HepG2 (cell line): ENCODE measurements around the gene SCFD2. TPM values are rescaled to one million over a fixed set of nuclear protein-coding genes. Genes with fewer than 3 reads are reported as not detected.

ENCODE experiments used
- ATAC-seq: fragments of 200-7000 bp; cut with Tn5 transposase; 3 replicates; pipeline ENCODE4 v1.9.1; 2020; ENCODE audit warnings: mild to moderate bottlenecking, moderate library complexity
- BruUV-seq: library from RNA; stranded (reverse); fragments of 400-500 nt; replicated peaks from 2 replicates; lab custom pipeline; 2021; lab: Mats Ljungman, UMichigan
- CTCF ChIA-PET: fragments of 300-600 bp; formaldehyde crosslinking; extraction: SDS; loops from one replicate; lab custom pipeline; 2021; ENCODE audit warnings: low total read pairs, inconsistent platforms, low intra/inter-chr PET ratio; lab: Yijun Ruan, JAX
- POLR2A ChIA-PET: fragments of 350-600 bp; sonication (Branson Sonifier 250); formaldehyde crosslinking; loops from one replicate; lab custom pipeline; 2020; ENCODE audit warnings: antibody characterized with exemption, inconsistent platforms; lab: Yijun Ruan, JAX
- DNase-seq: peaks from one replicate; pipeline ENCODE4 v3.0.0-alpha.2; 2015; ENCODE audit warnings: low spot score
- FAIRE-seq: peaks from 3 replicates; lab custom pipeline; 2011; peaks lifted over from hg19 to GRCh38; lab: Jason Lieb, UNC
- H2AFZ ChIP-seq: one replicate; pipeline ENCODE4 v1.6.1; 2011; ENCODE audit warnings: low read length, inconsistent platforms
- H3K27ac ChIP-seq: fragments of 300-600 bp; 3 replicates; pipeline ENCODE4 v1.8.0; 2011; ENCODE audit warnings: mixed run types, mild to moderate bottlenecking, mixed read lengths, low read length, inconsistent platforms; ENCODE audit not compliant: insufficient read depth; ENCODE audit errors: extremely low read length
- H3K27me3 ChIP-seq, 2 experiments: fragments of 200-600 bp in 1 of 2; 2 replicates in 1 of 2; 3 replicates in 1 of 2; pipeline versions ENCODE4 v1.6.0 to v1.8.0; 2011; ENCODE audit warnings: low read length in 2 of 2, mild to moderate bottlenecking in 2 of 2, moderate library complexity in 2 of 2, inconsistent platforms in 1 of 2; ENCODE audit not compliant: insufficient read depth in 2 of 2, control insufficient read depth in 1 of 2
- H3K36me3 ChIP-seq, 2 experiments: fragments of 200-600 bp in 1 of 2; replicated peaks in 1 of 2; 2 replicates in 1 of 2; 3 replicates in 1 of 2; pipeline versions ENCODE4 v1.5.1 to v1.8.0; 2011; ENCODE audit warnings: low read length in 2 of 2, inconsistent platforms in 1 of 2; ENCODE audit not compliant: insufficient read depth in 2 of 2, control insufficient read depth in 1 of 2
- H3K4me1 ChIP-seq: 2 replicates; pipeline ENCODE4 v1.5.1; 2012; ENCODE audit warnings: low read length, inconsistent platforms; ENCODE audit not compliant: insufficient read depth
- H3K4me2 ChIP-seq: 2 replicates; pipeline ENCODE4 v1.6.0; 2011; ENCODE audit warnings: low read depth, low read length, inconsistent platforms
- H3K4me3 ChIP-seq, 3 experiments: fragments of 200-600 bp in 1 of 3; sonication (generic), shearing (Covaris generic) in 1 of 3; replicated peaks in 1 of 3; 2 replicates each; pipeline ENCODE4 v1.5.1; 2011 to 2016; ENCODE audit warnings: low read length in 3 of 3, inconsistent platforms in 2 of 3, low read depth in 2 of 3, mild to moderate bottlenecking in 2 of 3, control low read depth in 1 of 3, mixed read lengths in 1 of 3; ENCODE audit not compliant: insufficient read depth in 1 of 3
- H3K79me2 ChIP-seq: one replicate; pipeline ENCODE4 v1.6.1; 2011; ENCODE audit warnings: low read length, inconsistent platforms; ENCODE audit not compliant: insufficient read depth
- H3K9ac ChIP-seq: 2 replicates; pipeline ENCODE4 v1.6.0; 2011; ENCODE audit warnings: mild to moderate bottlenecking, low read depth, low read length, inconsistent platforms; ENCODE audit not compliant: insufficient read depth
- H3K9me3 ChIP-seq: 2 replicates; pipeline ENCODE4 v1.5.1; 2012; ENCODE audit warnings: mild to moderate bottlenecking, low read length
- H4K20me1 ChIP-seq: 2 replicates; pipeline ENCODE4 v1.6.0; 2011; ENCODE audit warnings: inconsistent platforms, mild to moderate bottlenecking, low read length, moderate library complexity; ENCODE audit not compliant: insufficient read depth
- EZH2 ChIP-seq: conservative IDR thresholded peaks from 2 replicates; pipeline ENCODE4 v1.6.1; 2012; ENCODE audit warnings: mild to moderate bottlenecking, low read depth, low read length, moderate library complexity
- GABPA ChIP-seq, 2 experiments: IDR thresholded peaks; 2 replicates each; pipeline ENCODE4 v1.6.1; 2011 to 2016; ENCODE audit warnings: low read depth in 2 of 2, low read length in 1 of 2, missing biosample characterization in 1 of 2, missing genetic modification characterization in 1 of 2
- GABPB1 ChIP-seq: IDR thresholded peaks from 2 replicates; pipeline ENCODE4 v1.6.1; 2016; ENCODE audit warnings: mild to moderate bottlenecking, missing genetic modification reagents, moderate library complexity, missing compliant biosample characterization
- MAX ChIP-seq: IDR thresholded peaks from 2 replicates; pipeline ENCODE4 v1.6.1; 2012; ENCODE audit warnings: inconsistent platforms
- SALL2 ChIP-seq: sonication (generic); formaldehyde crosslinking; IDR thresholded peaks from 2 replicates; pipeline ENCODE4 v1.8.1; 2023; ENCODE audit warnings: mild to moderate bottlenecking, missing genetic modification reagents, inconsistent platforms
- SP5 ChIP-seq: IDR thresholded peaks from 2 replicates; pipeline ENCODE4 v1.6.1; 2016; ENCODE audit warnings: low read depth, borderline replicate concordance
- ZBTB33 ChIP-seq: sonication (generic); formaldehyde crosslinking; IDR thresholded peaks from 2 replicates; pipeline ENCODE4 v1.4.0; 2020; ENCODE audit warnings: missing genetic modification reagents
- ZNF687 ChIP-seq: sonication (generic); formaldehyde crosslinking; IDR thresholded peaks from 2 replicates; pipeline ENCODE4 v1.5.1; 2020; ENCODE audit warnings: mild to moderate bottlenecking, missing genetic modification reagents, moderate library complexity
- ZNF768 ChIP-seq: sonication (generic); formaldehyde crosslinking; IDR thresholded peaks from 2 replicates; pipeline ENCODE4 v1.4.0; 2020; ENCODE audit warnings: missing genetic modification reagents
- ZNF770 ChIP-seq: sonication (generic); formaldehyde crosslinking; IDR thresholded peaks from 2 replicates; pipeline ENCODE4 v1.5.0; 2020; ENCODE audit warnings: mild to moderate bottlenecking, missing genetic modification reagents
- WGBS: methylation state at CpG from one replicate; pipeline ENCODE4 v1.1.6; 2017; ENCODE audit warnings: low lambda C conversion rate; 5-methylcytosine and 5-hydroxymethylcytosine counted together
- in situ Hi-C: cut with HindIII; loops from 2 replicates; pipeline ENCODE4 v1.10.0; 2017; ENCODE audit warnings: low pct_unique_long_range_greater_than_20kb; ENCODE audit not compliant: extremely low pct_ligation_motif_present
- intact Hi-C: fragments of 100-400 bp; cut with micrococcal nuclease; formaldehyde crosslinking; loops from one replicate; pipeline ENCODE4 v1.10.0; 2022; ENCODE audit not compliant: unreplicated experiment
- polyA plus RNA-seq, 8 experiments: library from polyadenylated mRNA; depleted of rRNA in 3 of 8; stranded (reverse) in 7 of 8; unstranded in 1 of 8; fragments of >200 nt; fragmentation: Illumina TruSeq in 4 of 8; extraction: Trizol in 4 of 8; gene quantifications; 2 replicates each; pipeline versions ENCODE4 v1.2.1 to v1.2.3, GENCODE V29; 2011 to 2016; ENCODE audit warnings: low read depth in 4 of 8, missing spikeins in 1 of 8, mixed read lengths in 1 of 8; ENCODE audit not compliant: insufficient read depth in 1 of 8
- total RNA-seq, 5 experiments: library from RNA; depleted of rRNA; stranded (reverse); fragments of >200 nt; fragmentation: Illumina TruSeq; extraction: Trizol; gene quantifications; 2 replicates each; pipeline ENCODE4 v1.2.3, GENCODE V29; 2016; ENCODE audit warnings: low read depth in 1 of 5
- TF ChIP-seq, protein P1 (sequence below): sonication (generic); formaldehyde crosslinking; IDR thresholded peaks from 2 replicates; pipeline ENCODE4 v1.5.1; 2020; ENCODE audit warnings: mild to moderate bottlenecking, missing genetic modification reagents, moderate library complexity

Gene SCFD2
- total and polyA plus RNA-seq, 2 of the 13 experiments (the other 11 are each of a cell fraction or from before 2014, with no cell fraction given), result 4.6 to 15.6 TPM

- Histone ChIP-seq H3K4me2 (peak within 1 kb of the TSS; percentile 74), H4K20me1 (no peaks in the 10 kb centered on the region), H3K27ac (no peak within 1 kb of the TSS), H3K9ac (0 out of 2 replicates have a peak within 1 kb of the TSS, but pooled peaks have one; percentile 15), H3K79me2 (no peaks in the 10 kb centered on the region), H3K4me3 (peak within 1 kb of the TSS; percentile 36 to 70 (median 63); a peak in 5 of 6 replicates), H3K36me3 (no peaks in the 10 kb centered on the region), H2AFZ (no peak within 1 kb of the TSS), H3K9me3 (no peaks in the 10 kb centered on the region), H3K27me3 (peaks cover 3 to 6% of the 10 kb centered on the region in 2 experiments; a peak in 2 of 5 replicates), H3K4me1 (0 out of 2 replicates have a peak, but pooled peaks cover 4% of the 10 kb centered on the region)
- DNase-seq (peak; percentile 20), FAIRE-seq (no peak), ATAC-seq (peak; percentile 98)
- CTCF ChIA-PET, result no interaction called here
- 89% methylated on average over 35 of the region's 94 CpGs for WGBS
- POLR2A ChIA-PET, result no interaction called here
- BruUV-seq, result no TSS peak
- in situ Hi-C loops (no loop called here), intact Hi-C loops (loop anchor here (2.0 kb wide), 1 partner anchor 67 kb away; no protein-coding TSS in a partner anchor)
- TF ChIP-seq, protein P1, sequence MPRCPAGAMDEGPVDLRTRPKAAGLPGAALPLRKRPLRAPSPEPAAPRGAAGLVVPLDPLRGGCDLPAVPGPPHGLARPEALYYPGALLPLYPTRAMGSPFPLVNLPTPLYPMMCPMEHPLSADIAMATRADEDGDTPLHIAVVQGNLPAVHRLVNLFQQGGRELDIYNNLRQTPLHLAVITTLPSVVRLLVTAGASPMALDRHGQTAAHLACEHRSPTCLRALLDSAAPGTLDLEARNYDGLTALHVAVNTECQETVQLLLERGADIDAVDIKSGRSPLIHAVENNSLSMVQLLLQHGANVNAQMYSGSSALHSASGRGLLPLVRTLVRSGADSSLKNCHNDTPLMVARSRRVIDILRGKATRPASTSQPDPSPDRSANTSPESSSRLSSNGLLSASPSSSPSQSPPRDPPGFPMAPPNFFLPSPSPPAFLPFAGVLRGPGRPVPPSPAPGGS (CRISPR knock-in tag), result 0 out of 2 replicates have a peak, but pooled peaks have one; percentile 52
- TF ChIP-seq EZH2 (no peak), ZBTB33 (CRISPR knock-in tag) (no peak), ZNF770 (peak; percentile 42; the same call in 1 of the 2 replicates), ZNF687 (CRISPR knock-in tag) (peak; percentile 53; the same call in 1 of the 2 replicates), SALL2 (0 out of 2 replicates have a peak, but pooled peaks have one; percentile 35), GABPA (IDR thresholded peaks at IDR 0.05; ENCODE audit: low read depth, low read length) (0 out of 2 replicates have a peak, but pooled peaks have one; percentile 7), GABPA (CRISPR knock-in tag; IDR thresholded peaks at IDR 0.05; ENCODE audit: low read depth) (no peak), SP5 (CRISPR knock-in tag) (0 out of 2 replicates have a peak, but pooled peaks have one; percentile 9), ZNF768 (0 out of 2 replicates have a peak, but pooled peaks have one; percentile 27), GABPB1 (CRISPR knock-in tag) (peak; percentile 21; the same call in 1 of the 2 replicates), MAX (peak; percentile 36; the same call in 1 of the 2 replicates)
These were observed 503.8 kb downstream of the SCFD2 start, which contains the start of gene RASL11B for GRCh38 chr4:52861879-52862616. RASL11B (plus strand) TSS chr4:52862317; CDS start chr4:52862508, 191 bp downstream.
